Measurements from ENCODE around the gene PPP6R2.

Gene PPP6R2

GRCh38 chr22:50310949-50311444, 32.1 kb upstream of the PPP6R2 start:
- Histone ChIP-seq H2BK12ac (ENCODE audit: low read length) (peak overlapping the region; percentile 99), H3K23ac (ENCODE audit: low read depth, low read length, poor library complexity) (no peak overlapping the region), H2AK5ac (ENCODE audit: low read depth, low read length) (peak overlapping the region; percentile 100), H2BK5ac (ENCODE audit: low read length) (no peak overlapping the region), H3K36me3 (replicated peaks in 1 of 2; ENCODE audit: control insufficient read depth in 2 of 2, insufficient read depth in 2 of 2, low read length in 2 of 2) (peaks cover 4% of the 10 kb centered on the region in 2 donors), H2AFZ (ENCODE audit: low read length) (no peak overlapping the region), H3K4me3 (ENCODE audit: low read length in 2 of 2) (no peak overlapping the region), H3K9ac (ENCODE audit: low read depth, low read length, poor library complexity) (no peak overlapping the region), H4K91ac (ENCODE audit: low read depth, low read length, poor library complexity) (no peak overlapping the region), H3K18ac (ENCODE audit: low read length) (peak overlapping the region; percentile 94), H3K79me1 (ENCODE audit: low read depth, low read length) (peaks cover 3% of the 10 kb centered on the region), H3K9me3 (replicated peaks in 1 of 2; ENCODE audit: control insufficient read depth in 2 of 2, insufficient read depth in 1 of 2, low read depth in 1 of 2, low read length in 2 of 2) (peaks cover 0 to 2% of the 10 kb centered on the region in 2 donors), H3K4ac (ENCODE audit: low read length) (peak overlapping the region; percentile 53), H3K14ac (ENCODE audit: low read length) (peak overlapping the region; percentile 71), H2BK120ac (ENCODE audit: low read depth, low read length) (peak overlapping the region; percentile 100), H3K4me2 (ENCODE audit: insufficient read depth, low read length, poor library complexity, severe bottlenecking) (no peak overlapping the region), H3K4me1 (ENCODE audit: control insufficient read depth in 2 of 2, insufficient read depth in 1 of 2, low read depth in 1 of 2, low read length in 2 of 2) (peaks cover 20 to 32% of the 10 kb centered on the region in 2 donors), H4K8ac (ENCODE audit: low read depth, low read length) (peak overlapping the region; percentile 29), H3K27me3 (ENCODE audit: control insufficient read depth in 3 of 3, insufficient read depth in 3 of 3, low read depth in 1 of 3, low read length in 3 of 3) (no peaks in the 10 kb centered on the region), H2BK15ac (ENCODE audit: low read length) (peak overlapping the region; percentile 97), H3K27ac (replicated peaks; ENCODE audit: low read length) (no peak overlapping the region)
- WGBS, 2 donors (ENCODE audit: extremely low coverage in 2 of 2, insufficient read length in 2 of 2, insufficient replicate concordance in 1 of 2): no CpG with 5 or more reads among the region's 16 CpGs
- no peak for DNase-seq (ENCODE audit: low spot score)

GRCh38 chr22:50311606-50312351, 31.3 kb upstream of the PPP6R2 start:
- peaks cover 4% of the 10 kb centered on the region in 2 donors for H3K36me3 ChIP-seq (replicated peaks in 1 of 2; ENCODE audit: control insufficient read depth in 2 of 2, insufficient read depth in 2 of 2, low read length in 2 of 2)
- no peak overlapping the region for H2AFZ ChIP-seq (ENCODE audit: low read length)
- no peaks in the 10 kb centered on the region for H3K27me3 ChIP-seq (ENCODE audit: control insufficient read depth in 3 of 3, insufficient read depth in 3 of 3, low read depth in 1 of 3, low read length in 3 of 3)
- peaks cover 20 to 30% of the 10 kb centered on the region in 2 donors for H3K4me1 ChIP-seq (ENCODE audit: control insufficient read depth in 2 of 2, insufficient read depth in 1 of 2, low read depth in 1 of 2, low read length in 2 of 2)
- no peak overlapping the region for H3K27ac ChIP-seq (replicated peaks; ENCODE audit: low read length)
- peak overlapping the region; percentile 100 for H2AK5ac ChIP-seq (ENCODE audit: low read depth, low read length)
- peak overlapping the region; percentile 57 for H3K18ac ChIP-seq (ENCODE audit: low read length)
- DNase-seq (ENCODE audit: low spot score): no peak
- H2BK5ac ChIP-seq (ENCODE audit: low read length): no peak overlapping the region
- peak overlapping the region; percentile 38 for H3K14ac ChIP-seq (ENCODE audit: low read length)
- H3K4ac ChIP-seq (ENCODE audit: low read length): peak overlapping the region; percentile 53
- no peak overlapping the region for H3K4me3 ChIP-seq (ENCODE audit: low read length in 2 of 2)
- no peak overlapping the region for H4K91ac ChIP-seq (ENCODE audit: low read depth, low read length, poor library complexity)
- H3K4me2 ChIP-seq (ENCODE audit: insufficient read depth, low read length, poor library complexity, severe bottlenecking): no peak overlapping the region
- H2BK15ac ChIP-seq (ENCODE audit: low read length): peak overlapping the region; percentile 94
- no peak overlapping the region for H2BK12ac ChIP-seq (ENCODE audit: low read length)
- peak overlapping the region; percentile 100 for H2BK120ac ChIP-seq (ENCODE audit: low read depth, low read length)
- no peak overlapping the region for H3K9ac ChIP-seq (ENCODE audit: low read depth, low read length, poor library complexity)
- H3K79me1 ChIP-seq (ENCODE audit: low read depth, low read length): peaks cover 3% of the 10 kb centered on the region
- WGBS, 2 donors (ENCODE audit: extremely low coverage in 2 of 2, insufficient read length in 2 of 2, insufficient replicate concordance in 1 of 2): no CpG with 5 or more reads among the region's 23 CpGs
- H4K8ac ChIP-seq (ENCODE audit: low read depth, low read length): no peak overlapping the region
- peak overlapping the region; percentile 43 for H3K23ac ChIP-seq (ENCODE audit: low read depth, low read length, poor library complexity)
- H3K9me3 ChIP-seq (replicated peaks in 1 of 2; ENCODE audit: control insufficient read depth in 2 of 2, insufficient read depth in 1 of 2, low read depth in 1 of 2, low read length in 2 of 2): peaks cover 0 to 2% of the 10 kb centered on the region in 2 donors

- H3K14ac ChIP-seq (ENCODE audit: low read length): no peak overlapping the region
- H2AFZ ChIP-seq (ENCODE audit: low read length): no peak overlapping the region
- H3K27ac ChIP-seq (replicated peaks; ENCODE audit: low read length): no peak overlapping the region
- no peak for DNase-seq (ENCODE audit: low spot score)
- H3K18ac ChIP-seq (ENCODE audit: low read length): peak overlapping the region; percentile 57
- peaks cover 3% of the 10 kb centered on the region for H3K79me1 ChIP-seq (ENCODE audit: low read depth, low read length)
- H3K4me2 ChIP-seq (ENCODE audit: insufficient read depth, low read length, poor library complexity, severe bottlenecking): no peak overlapping the region
- peaks cover 20 to 30% of the 10 kb centered on the region in 2 donors for H3K4me1 ChIP-seq (ENCODE audit: control insufficient read depth in 2 of 2, insufficient read depth in 1 of 2, low read depth in 1 of 2, low read length in 2 of 2)
- no peak overlapping the region for H4K91ac ChIP-seq (ENCODE audit: low read depth, low read length, poor library complexity)
- H3K36me3 ChIP-seq (replicated peaks in 1 of 2; ENCODE audit: control insufficient read depth in 2 of 2, insufficient read depth in 2 of 2, low read length in 2 of 2): peaks cover 4% of the 10 kb centered on the region in 2 donors
- H3K4ac ChIP-seq (ENCODE audit: low read length): peak overlapping the region; percentile 53
- H3K9me3 ChIP-seq (replicated peaks in 1 of 2; ENCODE audit: control insufficient read depth in 2 of 2, insufficient read depth in 1 of 2, low read depth in 1 of 2, low read length in 2 of 2): peaks cover 0 to 2% of the 10 kb centered on the region in 2 donors
- H3K27me3 ChIP-seq (ENCODE audit: control insufficient read depth in 3 of 3, insufficient read depth in 3 of 3, low read depth in 1 of 3, low read length in 3 of 3): no peaks in the 10 kb centered on the region
- no CpG with 5 or more reads among the region's 12 CpGs for WGBS, 2 donors (ENCODE audit: extremely low coverage in 2 of 2, insufficient read length in 2 of 2, insufficient replicate concordance in 1 of 2)
- peak overlapping the region; percentile 100 for H2AK5ac ChIP-seq (ENCODE audit: low read depth, low read length)
- H3K23ac ChIP-seq (ENCODE audit: low read depth, low read length, poor library complexity): peak overlapping the region; percentile 43
- no peak overlapping the region for H3K4me3 ChIP-seq (ENCODE audit: low read length in 2 of 2)
- no peak overlapping the region for H2BK12ac ChIP-seq (ENCODE audit: low read length)
- H3K9ac ChIP-seq (ENCODE audit: low read depth, low read length, poor library complexity): no peak overlapping the region
- H2BK120ac ChIP-seq (ENCODE audit: low read depth, low read length): no peak overlapping the region
- peak overlapping the region; percentile 94 for H2BK15ac ChIP-seq (ENCODE audit: low read length)
- H2BK5ac ChIP-seq (ENCODE audit: low read length): no peak overlapping the region
- no peak overlapping the region for H4K8ac ChIP-seq (ENCODE audit: low read depth, low read length)
Observed at GRCh38 chr22:50312371-50312770, 30.8 kb upstream of the PPP6R2 start.

- H2BK5ac ChIP-seq (ENCODE audit: low read length): no peak overlapping the region
- H2BK15ac ChIP-seq (ENCODE audit: low read length): no peak overlapping the region
- H2BK12ac ChIP-seq (ENCODE audit: low read length): no peak overlapping the region
- H3K23ac ChIP-seq (ENCODE audit: low read depth, low read length, poor library complexity): no peak overlapping the region
- no peak overlapping the region for H2AFZ ChIP-seq (ENCODE audit: low read length)
- peaks cover 2% of the 10 kb centered on the region for H3K79me1 ChIP-seq (ENCODE audit: low read depth, low read length)
- H3K9me3 ChIP-seq (replicated peaks in 1 of 2; ENCODE audit: control insufficient read depth in 2 of 2, insufficient read depth in 1 of 2, low read depth in 1 of 2, low read length in 2 of 2): peaks cover 0 to 2% of the 10 kb centered on the region in 2 donors
- no peak overlapping the region for H3K14ac ChIP-seq (ENCODE audit: low read length)
- peaks cover 4% of the 10 kb centered on the region in 2 donors for H3K36me3 ChIP-seq (replicated peaks in 1 of 2; ENCODE audit: control insufficient read depth in 2 of 2, insufficient read depth in 2 of 2, low read length in 2 of 2)
- H3K4me1 ChIP-seq (ENCODE audit: control insufficient read depth in 2 of 2, insufficient read depth in 1 of 2, low read depth in 1 of 2, low read length in 2 of 2): peaks cover 17 to 28% of the 10 kb centered on the region in 2 donors
- H2BK120ac ChIP-seq (ENCODE audit: low read depth, low read length): peak overlapping the region; percentile 61
- peak overlapping the region; percentile 70 for H2AK5ac ChIP-seq (ENCODE audit: low read depth, low read length)
- DNase-seq (ENCODE audit: low spot score): no peak
- no peak overlapping the region for H4K91ac ChIP-seq (ENCODE audit: low read depth, low read length, poor library complexity)
- WGBS, 2 donors (ENCODE audit: extremely low coverage in 2 of 2, insufficient read length in 2 of 2, insufficient replicate concordance in 1 of 2): no CpG with 5 or more reads among the region's 7 CpGs
- H3K18ac ChIP-seq (ENCODE audit: low read length): no peak overlapping the region
- H3K4me2 ChIP-seq (ENCODE audit: insufficient read depth, low read length, poor library complexity, severe bottlenecking): no peak overlapping the region
- H3K9ac ChIP-seq (ENCODE audit: low read depth, low read length, poor library complexity): no peak overlapping the region
- H3K27me3 ChIP-seq (ENCODE audit: control insufficient read depth in 3 of 3, insufficient read depth in 3 of 3, low read depth in 1 of 3, low read length in 3 of 3): no peaks in the 10 kb centered on the region
- H3K27ac ChIP-seq (replicated peaks; ENCODE audit: low read length): no peak overlapping the region
- peak overlapping the region; percentile 53 for H3K4ac ChIP-seq (ENCODE audit: low read length)
- H3K4me3 ChIP-seq (ENCODE audit: low read length in 2 of 2): no peak overlapping the region
- no peak overlapping the region for H4K8ac ChIP-seq (ENCODE audit: low read depth, low read length)
Observed at GRCh38 chr22:50313021-50313420, 30.1 kb upstream of the PPP6R2 start.

All from neuronal stem cell (in vitro differentiated cells).